HG02840 (cell line): ENCODE results near the gene NASP.

Experiments
- ATAC-seq: cut with Tn5 transposase; IDR thresholded peaks from one replicate; pipeline ENCODE4 v1.9.1; 2021; ENCODE audit warnings: mild to moderate bottlenecking, moderate library complexity, moderate number of reproducible peaks; ENCODE audit not compliant: unreplicated experiment, low FRiP score

NASP gene

DNA sequence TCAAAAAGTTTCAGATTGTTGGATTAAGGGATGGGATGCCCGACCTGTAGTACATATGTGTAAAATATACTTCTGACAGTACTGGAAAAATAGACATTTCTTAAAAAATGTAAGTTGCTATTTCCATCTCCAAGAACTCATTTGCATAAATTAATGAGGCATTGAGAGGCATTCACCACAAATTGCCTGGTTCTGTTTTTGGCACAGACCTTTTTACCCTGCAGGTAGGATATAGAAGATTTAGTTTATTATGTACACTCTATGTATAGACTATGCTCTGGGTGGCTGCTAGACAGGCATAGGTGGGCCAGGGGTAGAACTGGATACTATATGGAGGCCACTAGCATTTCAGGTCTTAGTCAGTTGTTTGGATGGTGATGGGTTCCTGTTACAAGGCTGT is 32.0 kb downstream of the NASP start:
- ATAC-seq: no peak

DNA sequence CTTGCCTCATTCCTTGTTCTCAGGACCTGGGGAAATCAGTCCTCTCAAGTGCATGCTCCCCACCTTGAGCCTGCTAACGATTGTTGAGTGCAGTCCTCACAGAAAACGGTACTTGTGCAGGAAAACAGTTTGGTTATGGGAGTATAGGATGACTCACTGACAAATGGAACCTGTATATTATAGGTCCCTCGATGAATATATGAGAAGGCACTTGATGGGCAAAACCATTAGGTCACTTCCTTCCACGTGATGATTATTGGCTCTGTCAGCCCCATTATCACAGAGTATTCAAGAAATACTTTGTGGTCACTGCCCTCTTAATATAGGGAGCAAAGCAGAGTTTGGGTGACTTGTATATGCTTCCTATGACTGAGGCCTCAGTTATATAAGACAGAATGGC is 33.8 kb downstream of the NASP start:
- no peak for ATAC-seq

- no peak for ATAC-seq
These were observed 35.5 kb downstream of the NASP start for GRCh38 chr1:45619149-45619921.

DNA sequence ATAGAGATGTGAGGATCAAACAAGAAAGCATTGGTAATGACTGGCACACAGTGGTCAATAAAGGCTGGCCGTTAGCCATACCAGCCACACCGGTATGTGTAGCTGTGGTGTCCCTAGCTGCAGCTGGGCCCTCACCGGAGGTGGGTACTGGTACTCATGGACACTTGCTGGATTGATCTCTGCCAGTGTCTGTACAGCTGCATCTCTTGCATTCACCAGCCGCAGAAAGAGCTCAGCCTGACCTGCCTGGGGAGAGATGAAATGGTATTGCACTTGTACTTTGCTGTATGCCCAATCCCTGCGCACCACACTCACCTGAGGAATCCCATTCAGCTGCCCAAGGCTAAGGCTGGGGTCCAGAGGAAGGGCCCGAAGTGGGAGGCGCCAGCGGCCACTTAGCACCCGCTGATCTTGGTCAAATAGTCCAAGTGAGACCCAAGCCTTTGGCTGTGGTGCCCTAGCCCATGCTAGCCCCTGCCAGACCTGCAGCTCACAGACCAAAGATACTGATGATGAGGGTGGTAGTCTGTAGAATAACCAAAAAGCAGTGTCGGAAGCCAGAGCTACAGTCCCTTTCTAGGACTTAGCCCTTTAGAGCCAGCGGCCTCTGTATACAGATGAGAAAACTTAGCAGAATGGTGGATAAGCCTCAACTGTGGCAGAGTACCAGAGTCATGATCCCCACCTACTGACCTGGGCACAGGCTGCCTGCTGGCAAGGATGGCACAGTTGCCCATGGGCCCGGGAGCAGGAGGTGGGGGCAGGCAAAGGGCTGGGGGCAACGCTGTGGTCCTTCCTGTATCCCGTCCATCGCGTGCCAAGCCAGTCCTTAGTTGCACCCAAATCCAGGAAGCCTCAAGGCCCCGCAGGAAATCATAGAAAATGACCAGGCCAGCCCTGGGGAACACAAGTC is 37.0 kb downstream of the NASP start:
- ATAC-seq: no peak

DNA sequence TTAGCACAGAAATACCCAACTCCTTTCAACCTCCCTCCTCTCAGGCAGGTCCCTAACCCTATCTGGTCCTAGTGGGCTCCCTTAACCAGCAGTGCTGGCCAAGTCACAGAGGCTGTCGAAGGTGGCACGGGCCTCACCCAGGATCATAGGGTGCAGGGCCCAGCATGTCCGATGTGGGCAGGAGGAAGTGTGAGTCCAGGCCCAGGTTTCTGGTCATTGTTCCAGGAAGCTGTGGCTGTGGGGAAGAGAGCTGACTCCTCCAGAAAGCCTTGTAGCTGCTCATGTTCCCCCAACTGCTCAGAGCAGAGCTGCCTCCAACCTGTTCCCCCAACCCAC is 37.6 kb downstream of the NASP start:
- no peak for ATAC-seq

DNA sequence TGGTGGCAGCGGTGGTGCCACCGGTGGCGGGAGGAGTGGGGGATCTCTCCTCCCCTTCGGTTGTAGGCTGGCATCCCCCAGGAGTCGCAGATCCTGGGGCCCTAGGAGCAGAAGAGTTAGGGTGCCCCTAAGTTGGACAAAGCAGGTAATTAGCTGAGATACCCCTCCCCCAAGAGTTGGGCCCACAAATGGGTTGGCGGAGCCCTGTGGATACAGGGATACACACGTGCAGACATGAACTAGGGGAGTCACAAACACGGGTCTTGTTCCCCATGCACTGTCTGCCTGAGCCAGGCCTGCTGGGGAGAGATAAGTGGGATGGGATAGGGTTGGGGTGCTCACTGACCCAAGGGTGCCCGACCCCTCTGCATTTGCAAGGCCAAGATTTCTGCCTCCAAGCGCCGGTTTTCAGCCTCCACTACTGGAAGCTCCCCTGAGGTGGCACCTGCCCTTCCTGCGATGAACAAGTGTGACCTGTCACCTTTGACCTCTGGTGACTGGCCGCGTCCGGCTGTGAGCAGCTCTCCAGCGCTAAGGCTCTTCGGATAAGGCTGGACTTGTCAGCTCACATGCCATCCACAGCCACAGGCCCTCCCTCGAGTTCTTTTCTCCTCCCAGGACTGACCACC is 38.2 kb downstream of the NASP start:
- no peak for ATAC-seq

- ATAC-seq: no peak
These were observed 38.9 kb downstream of the NASP start for GRCh38 chr1:45622524-45623394.

- ATAC-seq: no peak
These were observed 40.1 kb downstream of the NASP start, which contains the start of gene CCDC17 for GRCh38 chr1:45623972-45624371. Gene CCDC17 (minus strand): TSS chr1:45624054. CDS start chr1:45623909, 145 bp downstream.

GRCh38 chr1:45629035-45629434 is 45.2 kb downstream of the NASP start:
- no peak for ATAC-seq

GRCh38 chr1:45630429-45630828 is 46.6 kb downstream of the NASP start:
- no peak for ATAC-seq

GRCh38 chr1:45635211-45635610 is 51.4 kb downstream of the NASP start:
- no peak for ATAC-seq

DNA sequence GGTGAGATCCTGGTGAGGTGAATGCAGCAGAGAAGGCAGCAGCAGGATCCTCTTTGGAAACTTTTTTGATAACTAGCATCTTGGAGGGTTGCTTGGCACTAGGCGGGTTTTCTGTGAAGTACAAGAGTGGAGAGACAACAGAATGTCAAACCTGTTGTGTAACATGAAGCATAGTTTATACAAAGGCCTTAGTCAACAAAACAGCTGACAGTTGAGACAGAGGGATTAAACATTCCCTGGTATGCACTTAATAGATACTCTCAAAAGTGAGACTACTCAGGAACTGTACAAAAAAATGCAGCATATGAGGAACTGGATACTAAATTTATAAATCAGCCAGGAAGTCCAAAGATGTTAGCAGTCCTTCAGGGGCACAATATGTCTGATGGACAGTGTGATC is 56.5 kb downstream of the NASP start:
- no peak for ATAC-seq

GRCh38 chr1:45643321-45643720 is 59.5 kb downstream of the NASP start:
- no peak for ATAC-seq

- ATAC-seq: no peak
These were observed 60.1 kb downstream of the NASP start for GRCh38 chr1:45643978-45644377.

GRCh38 chr1:45644661-45645060 is 60.8 kb downstream of the NASP start:
- no peak for ATAC-seq

GRCh38 chr1:45647248-45648021 is 63.6 kb downstream of the NASP start:
- no peak for ATAC-seq

GRCh38 chr1:45654540-45655280 is 70.9 kb downstream of the NASP start:
- ATAC-seq: no peak

- no peak for ATAC-seq
These were observed 72.9 kb downstream of the NASP start for GRCh38 chr1:45656573-45657226.
